HG03378 (cell line): ENCODE data around the gene MLLT10.
"Not testable (repeated sequence)": the region's sequence is repeated elsewhere in the genome, so short reads cannot be mapped to it uniquely, and the experiment has no call there.

Source experiments
- ATAC-seq: cut with Tn5 transposase; IDR thresholded peaks from one replicate; pipeline ENCODE4 v1.9.1; 2021; ENCODE audit warnings: mild to moderate bottlenecking, moderate library complexity; ENCODE audit not compliant: unreplicated experiment

MLLT10 gene

DNA sequence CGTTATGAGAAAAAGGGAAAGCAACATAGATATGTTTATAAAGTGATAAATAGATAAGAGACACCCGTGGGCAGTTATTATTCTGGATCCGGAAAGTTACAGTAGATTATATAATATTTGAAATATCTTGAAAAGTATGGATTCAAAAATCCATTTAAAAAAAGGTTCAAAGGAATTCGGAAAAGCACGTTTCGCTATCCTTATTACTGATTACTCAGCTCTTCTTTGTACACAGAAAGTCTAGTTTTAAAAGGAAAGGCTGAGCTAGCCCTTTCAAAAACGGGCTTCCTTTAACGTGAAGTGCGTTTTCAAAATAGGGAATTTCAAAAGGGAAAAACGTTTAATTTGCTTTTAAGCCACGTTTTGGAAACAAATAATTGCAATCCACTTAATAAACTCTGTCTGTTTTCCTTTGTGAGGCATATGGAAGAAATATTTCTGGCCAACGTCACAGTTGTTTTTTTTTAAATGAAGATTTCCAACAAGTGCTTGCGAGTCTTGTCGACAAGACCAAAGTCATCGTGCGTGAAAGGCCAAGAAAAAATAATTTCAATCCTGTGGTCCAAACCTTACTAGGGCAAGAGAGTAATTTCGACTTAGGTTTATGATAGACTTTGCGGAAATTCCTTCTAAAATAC is 6.3 kb upstream of the MLLT10 start:
- ATAC-seq = no peak

GRCh38 chr10:21528236-21529031 is 5.6 kb upstream of the MLLT10 start:
- ATAC-seq = no peak

- ATAC-seq = no peak
These were observed 4.8 kb upstream of the MLLT10 start for GRCh38 chr10:21529032-21529910.

DNA sequence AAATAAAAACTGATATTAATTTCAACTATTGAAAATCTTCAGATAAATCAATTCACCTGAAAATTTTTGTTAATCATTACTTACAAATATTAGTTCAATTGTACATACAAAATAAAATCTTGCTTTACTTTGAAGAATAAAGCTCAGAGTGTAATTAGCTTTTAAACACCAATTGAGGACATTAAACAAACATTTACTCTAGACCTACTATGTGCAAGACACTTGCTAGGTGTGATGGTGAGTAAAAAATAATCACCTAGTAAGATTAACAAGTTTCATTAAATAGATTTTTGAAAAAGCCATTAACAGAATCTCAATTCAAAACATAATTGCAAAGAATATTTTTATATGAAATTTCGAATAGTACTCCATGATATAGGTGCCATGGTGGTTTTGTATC is 3.9 kb upstream of the MLLT10 start:
- ATAC-seq = no peak

DNA sequence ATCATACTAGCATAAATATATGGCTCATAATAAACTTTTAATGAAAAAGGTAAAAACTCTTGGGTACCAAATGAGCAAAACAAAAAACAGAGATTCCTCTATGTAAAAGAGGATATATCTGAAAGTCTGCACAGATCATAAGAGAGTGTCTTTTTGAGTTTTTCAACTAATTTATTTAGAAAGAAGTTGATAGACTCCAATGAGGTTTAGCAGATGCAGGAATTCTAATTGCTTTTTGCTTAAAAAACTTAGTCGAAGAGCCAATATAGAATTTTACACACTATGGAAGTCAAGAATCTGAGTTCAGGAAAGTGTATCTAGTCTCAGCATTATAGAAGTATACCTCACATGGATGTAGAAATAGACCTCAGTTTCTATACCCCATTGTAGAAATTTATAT is 3.4 kb upstream of the MLLT10 start:
- no peak for ATAC-seq

DNA sequence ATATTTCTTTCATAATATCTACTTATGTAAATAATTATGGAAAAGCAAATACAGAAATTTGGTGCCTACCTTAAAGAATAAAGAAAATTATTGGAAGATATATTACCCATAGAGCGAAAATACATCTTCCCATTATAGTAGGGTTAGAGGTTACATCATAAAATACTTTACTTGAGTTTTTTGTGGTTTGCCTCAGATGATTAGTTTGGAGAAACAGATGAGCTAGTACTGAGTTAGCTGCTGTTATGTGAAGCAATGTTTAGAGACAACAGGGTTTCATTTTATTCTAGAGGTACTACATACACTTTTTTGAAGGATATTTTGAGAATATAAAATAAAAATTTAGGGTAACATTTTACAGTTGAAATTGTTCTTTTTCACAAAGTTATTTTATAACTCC is 2.9 kb upstream of the MLLT10 start:
- no peak for ATAC-seq

- ATAC-seq = no peak
These were observed 1.2 kb upstream of the MLLT10 start for GRCh38 chr10:21532694-21533466.

- ATAC-seq = no peak
These were observed 201 bp downstream of the MLLT10 start for GRCh38 chr10:21534280-21534586.

DNA sequence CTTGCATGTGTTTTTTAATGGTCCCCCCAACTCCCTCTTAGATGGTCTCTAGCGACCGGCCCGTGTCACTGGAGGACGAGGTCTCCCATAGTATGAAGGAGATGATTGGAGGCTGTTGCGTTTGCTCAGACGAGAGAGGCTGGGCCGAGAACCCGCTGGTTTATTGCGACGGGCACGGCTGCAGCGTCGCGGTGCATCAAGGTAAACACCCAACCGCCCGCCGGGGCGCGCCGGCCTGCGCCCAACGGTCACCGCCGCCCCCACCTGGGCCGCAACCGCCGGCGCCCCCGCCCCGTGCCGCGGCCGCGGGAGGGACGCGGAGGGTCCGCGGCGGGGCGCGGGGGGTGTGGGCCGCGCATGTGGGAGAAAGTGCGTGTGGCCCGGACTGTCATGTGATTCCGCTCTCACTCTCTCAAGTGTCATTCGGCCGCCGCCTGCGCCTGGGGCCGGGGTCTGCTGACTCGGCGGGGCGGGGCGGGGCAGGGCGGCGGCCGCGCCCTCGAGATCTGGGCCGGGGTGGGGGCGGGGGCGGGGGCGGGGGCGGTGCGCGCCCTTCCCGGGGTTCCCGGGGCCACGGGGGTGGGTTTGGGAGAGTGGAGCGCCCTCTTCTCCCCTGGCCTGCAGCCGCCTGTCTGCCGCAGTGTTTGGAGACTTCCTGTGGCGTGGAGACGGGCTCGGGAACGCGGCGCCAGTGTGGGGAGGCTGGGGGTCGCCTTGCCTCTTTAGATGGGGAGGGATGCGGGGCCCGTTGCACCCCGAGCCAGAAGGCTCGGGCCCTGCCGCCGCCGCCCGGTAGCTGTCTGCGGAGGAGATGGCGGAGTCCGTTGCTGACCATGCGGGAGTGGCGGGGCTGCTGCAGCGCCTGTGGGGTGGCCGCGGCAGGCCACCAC is 817 bp downstream of the MLLT10 start:
- ATAC-seq = peak; percentile 25

GRCh38 chr10:21535494-21535965 is 1.5 kb downstream of the MLLT10 start:
- no peak for ATAC-seq

GRCh38 chr10:21535976-21536375 is 1.9 kb downstream of the MLLT10 start:
- ATAC-seq = not testable (repeated sequence)

GRCh38 chr10:21536874-21537273 is 2.8 kb downstream of the MLLT10 start:
- ATAC-seq = no peak

DNA sequence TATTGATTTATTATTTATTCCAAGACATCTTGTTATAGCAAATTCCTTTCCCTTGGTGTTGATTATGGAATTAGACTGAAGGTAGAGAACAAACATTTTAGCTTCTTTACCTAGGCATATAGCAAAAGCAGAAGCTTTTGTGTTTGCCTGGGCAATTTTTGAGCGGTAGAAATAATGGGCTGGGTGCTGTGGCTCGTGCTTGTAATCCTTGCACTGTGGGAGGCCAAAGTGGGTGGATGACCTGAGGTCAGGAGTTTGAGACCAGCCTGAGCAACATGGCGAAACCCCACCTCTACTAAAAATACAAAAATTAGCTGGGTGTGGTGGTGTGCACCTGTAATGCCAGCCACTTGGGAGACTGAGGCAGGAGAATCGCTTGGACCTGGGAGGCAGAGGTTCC is 6.7 kb downstream of the MLLT10 start:
- ATAC-seq = not testable (repeated sequence)

DNA sequence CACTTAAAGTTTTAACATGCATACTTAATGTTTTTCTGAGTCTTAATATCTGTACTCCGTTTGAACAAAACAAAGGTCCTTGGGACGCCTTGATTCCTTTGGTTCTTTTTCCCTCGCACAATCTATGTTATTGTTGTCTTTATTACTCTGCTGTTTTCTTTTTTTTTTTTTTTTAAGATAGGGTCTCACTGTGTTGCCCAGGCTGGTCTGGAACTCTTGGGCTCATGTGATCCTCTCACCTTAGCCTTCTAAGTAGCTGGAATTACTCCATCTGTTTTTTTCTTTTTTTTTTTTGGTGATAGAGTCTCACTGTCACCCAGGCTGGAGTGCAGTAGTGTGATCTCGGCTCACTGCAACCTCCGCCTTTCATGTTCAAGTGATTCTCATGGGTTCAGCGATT is 13.2 kb downstream of the MLLT10 start:
- no peak for ATAC-seq

DNA sequence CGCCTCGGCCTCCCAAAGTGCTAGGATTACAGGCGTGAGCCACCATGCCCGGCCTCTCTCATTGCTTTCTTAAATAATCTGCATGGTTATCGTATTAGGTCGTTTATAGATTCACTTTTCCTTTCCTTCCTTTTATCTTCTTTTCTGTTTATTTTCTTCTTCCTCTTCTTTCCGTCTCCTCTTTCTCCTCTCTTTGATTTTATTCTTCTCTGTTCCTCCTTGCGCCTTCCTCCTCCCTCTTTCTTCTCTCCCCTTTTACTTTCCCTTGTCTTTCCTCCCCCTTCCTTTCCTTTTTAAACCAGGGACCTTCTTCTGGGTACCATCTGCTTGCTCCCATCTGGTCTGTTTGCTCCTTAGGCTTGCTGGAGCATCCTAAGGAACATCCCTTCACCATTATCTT is 18.6 kb downstream of the MLLT10 start:
- no peak for ATAC-seq

DNA sequence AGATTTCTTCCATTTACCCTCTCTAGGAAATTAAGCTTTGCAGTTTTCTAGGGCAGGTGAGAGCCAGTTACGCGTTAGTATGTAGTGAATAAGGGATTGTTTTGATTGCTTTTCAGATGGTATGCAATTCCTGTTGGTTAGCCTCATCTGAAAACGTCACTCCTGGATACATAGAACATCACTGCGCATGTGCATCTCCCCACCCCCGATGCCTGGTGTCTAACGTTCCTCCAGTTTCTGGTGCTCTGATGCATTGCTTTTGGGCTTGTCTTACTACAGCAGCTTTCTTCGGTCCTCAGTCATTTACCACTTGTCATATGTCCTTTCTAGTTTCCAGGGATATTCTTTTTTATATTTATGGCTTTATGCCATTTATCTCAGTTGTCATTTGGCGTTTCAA is 22.5 kb downstream of the MLLT10 start:
- no peak for ATAC-seq

GRCh38 chr10:21558984-21559383 is 25.0 kb downstream of the MLLT10 start:
- not testable (repeated sequence) for ATAC-seq

DNA sequence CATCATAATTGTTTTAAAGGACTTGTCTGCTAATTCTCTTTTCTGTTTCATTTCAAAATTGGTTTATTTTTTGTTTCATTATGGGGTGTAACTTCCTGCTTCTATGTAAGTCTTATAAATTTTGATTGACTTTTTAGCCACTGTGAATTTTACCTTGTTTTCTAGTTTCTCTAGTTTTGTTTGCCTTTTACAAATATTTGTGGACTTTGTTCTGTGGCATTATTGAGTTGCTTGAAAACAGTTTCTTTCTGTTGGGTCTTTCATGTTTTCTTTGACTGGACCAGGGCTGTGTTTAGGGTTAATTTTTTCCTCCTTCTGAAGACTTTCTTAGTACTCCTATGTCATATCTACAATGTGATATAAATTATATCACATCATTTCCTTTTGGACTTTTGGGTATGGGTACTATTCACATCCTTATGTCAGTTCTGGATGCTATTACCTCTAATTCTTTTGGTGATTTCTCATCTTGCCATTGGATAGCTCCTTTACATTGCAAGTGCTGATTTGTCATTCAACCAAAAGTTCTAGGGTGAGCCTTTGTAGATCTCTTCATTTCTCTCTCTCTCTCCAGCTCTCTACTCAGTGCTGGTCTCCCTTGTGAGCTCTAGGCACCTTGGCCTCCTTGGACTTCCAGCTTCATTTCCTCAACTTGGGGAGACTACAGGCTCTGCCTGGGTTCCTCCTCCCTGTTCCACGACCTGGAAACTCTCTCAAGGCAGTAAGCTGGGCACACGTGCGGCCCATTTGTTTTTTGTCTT is 36.9 kb downstream of the MLLT10 start:
- no peak for ATAC-seq

DNA sequence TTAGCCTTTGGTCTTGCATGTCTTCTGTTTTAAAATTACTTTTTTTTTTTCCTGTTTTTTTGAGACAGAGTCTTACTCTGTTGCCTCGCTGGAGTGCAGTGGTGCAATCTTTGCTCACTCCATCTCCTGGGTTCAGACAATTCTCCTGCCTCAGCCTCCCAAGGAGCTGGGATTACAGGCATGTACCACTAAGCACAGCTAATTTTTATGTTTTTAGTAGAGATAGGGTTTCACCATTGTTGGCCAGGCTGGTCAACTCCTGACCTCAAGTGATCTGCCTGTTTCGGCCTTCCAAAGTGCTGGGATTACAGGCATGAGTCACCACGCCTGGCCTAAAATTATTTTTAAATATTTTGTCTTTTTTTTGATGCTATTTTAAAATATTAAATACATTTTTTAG is 38.5 kb downstream of the MLLT10 start:
- no peak for ATAC-seq
